Peyer's patch (tissue), 4 donors: ENCODE measurements around the gene KIAA1755. TPM values are rescaled to one million over a fixed set of nuclear protein-coding genes. Genes with fewer than 3 reads are reported as not detected.
A peak's percentile ranks its signal among the peaks of the same experiment; 100 is the strongest.

Source experiments
- DNase-seq, 3 donors: peaks; one replicate each; pipeline ENCODE4 v3.0.0-alpha.2; 2017 to 2019
- H3K27ac ChIP-seq, 4 donors: fragments of 200-600 bp; sonication (generic); one replicate each; pipeline ENCODE4 v1.5.1; 2016 to 2019
- H3K27me3 ChIP-seq, 2 donors: fragments of 200-600 bp; sonication (generic); one replicate each; pipeline ENCODE4 v1.5.1; 2019
- H3K36me3 ChIP-seq, 3 donors: fragments of 200-600 bp; sonication (generic); one replicate each; pipeline ENCODE4 v1.5.1; 2016 to 2019
- H3K4me1 ChIP-seq, 4 donors: fragments of 200-600 bp; sonication (generic); one replicate each; pipeline ENCODE4 v1.5.1; 2016 to 2019
- H3K4me3 ChIP-seq, 4 donors: fragments of 200-600 bp; sonication (generic); 1 replicate in 3 of 4; 2 replicates in 1 of 4; pipeline ENCODE4 v1.5.1; 2016 to 2019; ENCODE audit warnings: mild to moderate bottlenecking in 1 of 4
- H3K9me3 ChIP-seq, 4 donors: fragments of 200-600 bp; sonication (generic); one replicate each; pipeline ENCODE4 v1.5.1; 2016 to 2019; ENCODE audit warnings: mild to moderate bottlenecking in 1 of 4
- CTCF ChIP-seq, 6 experiments: fragments of 450-650 bp in 4 of 6; fragments of 200-600 bp in 2 of 6; sonication (generic) in 1 of 6; IDR thresholded peaks; one replicate each; pipeline ENCODE4 v1.5.1; 2017 to 2019; ENCODE audit warnings: antibody characterized with exemption in 6 of 6, mild to moderate bottlenecking in 3 of 6, moderate library complexity in 1 of 6
- POLR2A ChIP-seq, 2 donors: fragments of 450-650 bp; IDR thresholded peaks; one replicate each; pipeline ENCODE4 v1.5.1; 2017; ENCODE audit warnings: antibody characterized with exemption in 2 of 2, mild to moderate bottlenecking in 2 of 2, moderate library complexity in 2 of 2
- total RNA-seq, 4 donors: library from RNA; depleted of rRNA; stranded (reverse); fragments of >200 nt; gene quantifications; one replicate each; pipeline ENCODE4 v1.1.0, GENCODE V29; 2016

Gene KIAA1755
- total RNA-seq, 4 donors from 2014 or later: 0.35 to 4.1 (median 2.0) TPM

GRCh38 chr20:38165966-38166702 lies 94.4 kb downstream of the KIAA1755 start:
- peak overlapping the region in 2 of 4 donors; percentile 17 to 37 for H3K27ac ChIP-seq
- no peak for DNase-seq
- H3K4me1 ChIP-seq: peaks cover 0 to 20% (median 3%) of the 10 kb centered on the region in 4 donors
- no peaks in the 10 kb centered on the region for H3K27me3 ChIP-seq
- H3K36me3 ChIP-seq: peaks cover 0 to under 1% (median 0%) of the 10 kb centered on the region in 3 donors
- H3K4me3 ChIP-seq: no peak overlapping the region
- no peaks in the 10 kb centered on the region for H3K9me3 ChIP-seq
- no peak for TF ChIP-seq POLR2A (IDR thresholded peaks at IDR 0.05)
- no peak for TF ChIP-seq CTCF (IDR thresholded peaks at IDR 0.05)

GRCh38 chr20:38165089-38165965 lies 95.2 kb downstream of the KIAA1755 start, which contains the start of gene TGM2:
Gene TGM2 (minus strand): TSS chr20:38165270. CDS start chr20:38165198, 72 bp downstream.
- Histone ChIP-seq H3K27ac (peak within 1 kb of the TSS; percentile 45 to 66 (median 60)), H3K4me3 (peak within 1 kb of the TSS; percentile 48 to 63 (median 50)), H3K27me3 (no peaks in the 10 kb centered on the region), H3K9me3 (no peaks in the 10 kb centered on the region), H3K4me1 (peaks cover 0 to 20% (median 3%) of the 10 kb centered on the region in 4 donors), H3K36me3 (peaks cover 0 to 9% (median 0%) of the 10 kb centered on the region in 3 donors)
- TF ChIP-seq CTCF (IDR thresholded peaks at IDR 0.05) (peak; percentile 85 to 97 (median 93)), POLR2A (IDR thresholded peaks at IDR 0.05) (peak; percentile 36 to 71)
- DNase-seq: peak; percentile 73 to 91 (median 90)

- Histone ChIP-seq H3K27me3 (no peaks in the 10 kb centered on the region), H3K27ac (peak overlapping the region; percentile 45 to 66 (median 60)), H3K36me3 (peaks cover 0 to 15% (median 0%) of the 10 kb centered on the region in 3 donors), H3K4me1 (peaks cover 0 to 20% (median 3%) of the 10 kb centered on the region in 4 donors), H3K9me3 (no peaks in the 10 kb centered on the region), H3K4me3 (peak overlapping the region; percentile 48 to 63 (median 50))
- no peak for TF ChIP-seq POLR2A (IDR thresholded peaks at IDR 0.05)
- no peak for TF ChIP-seq CTCF (IDR thresholded peaks at IDR 0.05)
- no peak for DNase-seq
Observed at GRCh38 chr20:38164624-38165088, 95.9 kb downstream of the KIAA1755 start.

- Histone ChIP-seq H3K4me3 (peak overlapping the region in 2 of 4 donors; percentile 52 to 63), H3K4me1 (peaks cover 0 to 20% (median 3%) of the 10 kb centered on the region in 4 donors), H3K27me3 (no peaks in the 10 kb centered on the region), H3K36me3 (peaks cover 0 to 21% (median 0%) of the 10 kb centered on the region in 3 donors), H3K27ac (peak overlapping the region in 2 of 4 donors; percentile 45 to 66), H3K9me3 (no peaks in the 10 kb centered on the region)
- TF ChIP-seq CTCF (IDR thresholded peaks at IDR 0.05): no peak
- no peak for TF ChIP-seq POLR2A (IDR thresholded peaks at IDR 0.05)
- DNase-seq: no peak
Observed at GRCh38 chr20:38164069-38164468, 96.5 kb downstream of the KIAA1755 start.
